GM19351 (cell line): Measurements from ENCODE around the gene NBEAL2.

ENCODE experiments used
- ATAC-seq: cut with Tn5 transposase; IDR thresholded peaks from one replicate; pipeline ENCODE4 v1.9.1; 2021; ENCODE audit warnings: mild to moderate bottlenecking, moderate library complexity; ENCODE audit not compliant: unreplicated experiment

The NBEAL2 gene, protein sequence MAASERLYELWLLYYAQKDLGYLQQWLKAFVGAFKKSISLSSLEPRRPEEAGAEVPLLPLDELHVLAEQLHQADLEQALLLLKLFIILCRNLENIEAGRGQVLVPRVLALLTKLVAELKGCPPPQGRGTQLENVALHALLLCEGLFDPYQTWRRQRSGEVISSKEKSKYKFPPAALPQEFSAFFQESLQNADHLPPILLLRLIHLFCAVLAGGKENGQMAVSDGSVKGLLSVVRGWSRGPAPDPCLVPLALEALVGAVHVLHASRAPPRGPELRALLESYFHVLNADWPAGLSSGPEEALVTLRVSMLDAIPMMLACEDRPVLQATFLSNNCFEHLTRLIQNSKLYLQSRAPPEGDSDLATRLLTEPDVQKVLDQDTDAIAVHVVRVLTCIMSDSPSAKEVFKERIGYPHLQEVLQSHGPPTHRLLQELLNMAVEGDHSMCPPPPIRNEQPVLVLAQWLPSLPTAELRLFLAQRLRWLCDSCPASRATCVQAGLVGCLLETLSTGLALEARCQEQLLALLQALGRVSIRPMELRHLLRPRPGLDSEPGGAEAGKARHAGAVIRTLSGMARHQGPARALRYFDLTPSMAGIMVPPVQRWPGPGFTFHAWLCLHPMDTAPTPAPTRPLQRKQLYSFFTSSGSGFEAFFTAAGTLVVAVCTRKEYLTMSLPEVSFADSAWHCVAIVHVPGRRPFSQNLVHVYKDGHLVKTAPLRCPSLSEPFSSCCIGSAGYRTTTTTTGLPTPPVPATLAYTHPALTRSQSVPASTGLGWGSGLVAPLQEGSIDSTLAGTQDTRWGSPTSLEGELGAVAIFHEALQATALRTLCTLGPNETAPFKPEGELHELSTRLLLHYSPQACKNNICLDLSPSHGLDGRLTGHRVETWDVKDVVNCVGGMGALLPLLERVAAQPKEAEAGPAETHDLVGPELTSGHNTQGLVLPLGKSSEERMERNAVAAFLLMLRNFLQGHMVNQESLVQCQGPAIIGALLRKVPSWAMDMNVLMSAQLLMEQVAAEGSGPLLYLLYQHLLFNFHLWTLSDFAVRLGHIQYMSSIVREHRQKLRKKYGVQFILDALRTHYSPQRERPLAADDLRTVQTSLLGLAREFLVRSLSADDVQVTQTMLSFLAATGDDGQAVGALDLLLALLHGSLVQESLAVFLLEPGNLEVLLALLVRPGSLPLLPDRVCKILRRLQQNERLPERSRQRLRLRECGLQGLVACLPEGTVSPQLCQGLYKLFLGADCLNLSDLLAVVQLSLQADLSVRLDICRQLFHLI (N-terminal part only)

DNA sequence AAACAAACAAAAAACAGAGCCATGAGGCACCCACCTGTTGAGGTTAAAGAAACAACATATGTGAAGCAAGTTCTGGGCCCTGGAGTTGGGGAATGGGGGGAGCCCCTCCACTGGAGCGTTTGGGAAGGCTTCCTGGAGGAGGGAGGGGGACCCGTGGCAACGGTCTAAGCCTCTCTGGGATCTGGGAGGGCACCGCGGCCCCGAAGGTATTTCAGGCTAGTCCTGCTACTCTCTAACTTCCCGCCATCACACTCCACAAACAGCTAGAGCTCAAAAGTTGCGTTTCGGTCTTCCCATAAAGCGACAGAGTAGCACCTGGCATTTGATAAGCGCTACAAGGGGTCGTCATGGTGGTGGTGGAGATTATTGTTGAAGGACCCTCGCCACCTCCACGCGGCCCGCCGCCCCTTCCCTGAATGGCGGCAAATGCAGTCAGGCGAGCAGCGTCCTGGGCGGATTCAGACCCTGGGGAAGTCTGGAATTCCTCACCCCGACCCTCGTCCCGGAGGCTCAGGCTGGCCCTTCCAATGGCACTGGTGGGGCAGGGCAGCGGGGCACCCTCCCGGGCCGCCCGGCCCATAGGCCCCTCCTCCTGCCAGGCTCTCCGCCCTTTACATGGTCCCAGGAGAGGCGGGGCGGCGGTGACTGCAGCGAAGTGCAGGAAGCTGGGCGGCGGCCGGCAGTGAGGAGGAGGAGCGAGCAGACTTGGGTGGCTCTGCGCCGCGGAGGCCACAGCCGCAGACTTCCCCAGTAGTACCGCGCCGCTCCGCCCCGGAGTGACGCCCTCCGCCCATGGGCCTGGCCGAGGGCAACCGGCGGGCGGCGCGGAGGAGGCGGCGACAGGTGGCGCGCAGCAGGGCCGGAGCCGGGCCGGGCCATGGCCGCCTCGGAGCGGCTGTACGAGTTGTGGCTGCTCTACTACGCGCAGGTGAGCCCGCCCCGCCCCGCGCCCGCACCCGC, at the start of gene NBEAL2:
TSS of gene NBEAL2 (plus strand) at position 682 of the 960 bp plus-strand sequence. CDS start at position 878, 196 bp downstream.
- peak; percentile 78 for ATAC-seq

DNA sequence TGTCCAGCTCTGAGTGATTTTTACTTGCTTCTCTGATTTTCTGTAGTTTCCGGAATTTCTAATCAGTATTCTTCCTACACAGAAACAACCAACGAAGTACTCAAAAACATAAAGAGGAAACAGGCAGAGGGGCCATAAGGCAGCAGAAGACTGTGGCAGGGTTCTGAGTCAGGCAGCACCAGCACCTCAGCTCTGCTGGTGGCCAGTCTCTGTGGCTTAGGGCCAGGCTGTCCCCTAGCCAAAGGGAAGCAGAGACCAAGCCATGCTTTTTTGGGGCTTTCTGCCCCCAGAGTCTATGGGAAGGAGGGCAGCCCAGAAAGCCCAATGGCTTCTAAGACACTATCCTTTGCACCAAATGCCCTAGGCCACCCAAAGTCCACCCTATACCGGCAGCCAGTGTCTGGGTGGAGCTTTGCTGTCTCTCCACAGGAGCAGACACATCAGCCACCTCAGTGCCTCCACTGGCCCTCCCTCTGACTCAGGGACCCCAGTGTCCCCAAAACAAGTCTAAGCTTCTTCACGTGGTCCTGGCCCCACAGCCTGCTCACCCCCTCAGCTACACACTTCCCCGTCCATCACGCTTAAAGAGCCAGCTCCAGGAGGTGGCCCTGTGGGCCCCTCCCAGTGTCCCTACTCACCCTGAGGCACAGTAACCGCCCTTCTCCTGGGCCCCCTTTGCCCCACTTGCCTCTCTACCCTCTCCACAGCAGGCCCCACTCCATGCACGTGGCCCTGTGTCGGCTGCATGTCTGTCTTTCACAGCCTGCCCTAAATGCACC, 49.1 kb upstream of the NBEAL2 start:
- no peak for ATAC-seq

DNA sequence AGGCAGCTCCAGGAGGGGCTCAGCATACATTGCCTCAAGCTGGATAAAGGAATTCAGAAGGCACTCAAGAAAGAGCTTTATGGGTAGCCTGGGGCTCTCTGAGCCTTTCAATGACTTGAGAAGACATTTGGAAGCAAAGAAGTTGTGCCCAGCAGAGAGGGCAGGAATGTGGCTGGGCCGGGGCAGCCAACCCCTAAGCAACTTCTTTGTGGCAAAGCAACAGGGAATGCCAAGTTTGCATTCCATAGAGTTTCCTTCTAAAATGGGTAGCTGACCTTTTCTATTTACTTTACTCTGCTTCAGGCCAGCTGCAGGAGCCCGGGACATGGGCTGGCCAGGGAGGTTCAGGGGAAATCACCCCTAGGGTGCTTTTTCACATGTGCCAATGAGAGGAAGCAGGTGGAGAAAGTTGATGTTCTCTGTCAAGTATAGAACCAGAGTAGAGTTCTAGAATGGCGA, 48.5 kb upstream of the NBEAL2 start:
- no peak for ATAC-seq

DNA sequence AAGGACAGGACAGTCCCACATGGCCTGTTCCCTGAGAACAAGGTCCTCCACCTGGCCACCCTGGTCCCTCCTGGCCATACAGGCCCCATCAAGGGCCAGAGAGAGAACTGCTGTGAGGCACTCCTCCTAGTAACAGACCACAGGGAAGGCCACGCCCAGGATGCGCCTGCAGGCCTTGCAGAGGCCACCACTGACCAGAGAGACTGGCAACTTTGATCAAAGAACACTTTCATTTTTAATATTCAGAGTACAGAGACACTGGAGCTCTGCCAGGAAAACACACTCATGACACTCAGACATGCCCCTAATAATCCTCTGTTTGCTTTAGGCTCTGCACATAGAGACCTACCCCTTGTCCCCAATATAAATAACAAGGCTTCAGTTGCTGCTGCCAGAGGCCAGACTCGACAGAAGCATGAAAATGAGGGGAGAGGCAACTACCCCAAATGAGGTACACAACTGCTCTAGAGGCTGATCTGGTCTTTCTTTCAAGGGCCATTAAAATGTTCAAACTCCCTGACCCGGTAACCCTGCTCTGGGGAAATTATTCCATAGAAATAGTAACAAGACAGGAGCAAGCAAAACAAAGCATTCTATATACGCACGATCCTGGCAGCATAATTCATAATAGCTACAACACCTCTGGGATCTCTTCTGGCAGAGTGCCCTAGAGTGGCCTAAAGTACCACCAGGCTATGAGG, 47.7 kb upstream of the NBEAL2 start:
- ATAC-seq = no peak

DNA sequence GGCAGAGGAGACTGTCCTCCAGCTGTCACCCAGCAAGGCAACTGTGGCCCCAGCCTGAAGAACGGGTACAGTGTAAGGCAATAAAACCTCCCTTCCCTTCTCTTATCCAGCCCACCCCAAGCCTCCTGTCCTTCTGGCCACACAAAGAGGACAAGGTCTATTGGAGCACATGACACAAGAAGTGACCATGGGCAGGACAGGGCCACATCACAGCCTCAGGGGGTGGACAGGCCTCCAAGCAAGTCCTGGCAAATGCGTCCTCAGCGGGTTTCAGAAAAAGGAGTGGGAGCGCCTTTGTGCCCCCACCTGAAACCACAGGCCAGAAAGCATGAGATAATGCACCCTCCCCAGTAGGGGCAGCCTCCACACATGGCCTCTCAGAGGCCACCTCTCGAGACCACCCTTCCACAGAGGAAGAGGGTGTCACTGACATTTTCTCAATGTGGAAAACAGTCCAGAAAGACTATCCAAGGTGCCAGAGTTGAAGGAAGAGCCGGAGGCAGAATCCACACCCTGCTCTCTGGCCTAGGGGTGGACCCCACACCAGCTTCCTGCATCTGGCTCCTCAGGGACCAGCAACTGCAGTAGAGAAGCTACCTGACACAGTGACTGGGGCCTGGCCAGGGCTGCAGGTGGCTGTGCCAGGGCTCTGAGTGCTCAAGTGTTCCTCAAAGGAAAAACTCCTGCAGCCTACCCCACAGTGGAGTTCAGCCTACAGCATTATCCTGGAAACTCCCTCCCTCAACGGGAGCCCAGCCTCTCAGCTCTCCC, 46.8 kb upstream of the NBEAL2 start:
- no peak for ATAC-seq

DNA sequence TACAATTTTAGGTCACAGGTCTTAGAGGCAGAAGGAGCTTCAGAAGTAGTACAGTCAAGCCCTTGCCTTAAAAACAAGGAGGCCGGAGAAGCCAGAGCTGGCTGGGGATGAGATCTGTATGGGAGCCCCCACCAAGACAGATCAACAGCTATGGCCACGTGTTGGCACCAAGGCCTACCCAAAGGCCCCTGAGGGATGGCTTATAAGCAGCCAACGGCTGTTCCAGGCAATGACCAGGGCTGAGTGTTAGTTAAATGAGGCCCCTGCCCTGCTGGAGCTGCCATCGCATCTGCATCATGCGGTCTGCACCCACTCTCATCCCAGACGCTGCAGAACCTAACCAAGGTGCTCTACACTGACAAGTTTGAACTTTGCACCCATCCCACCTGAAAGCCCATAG, 46.2 kb upstream of the NBEAL2 start:
- ATAC-seq = no peak

DNA sequence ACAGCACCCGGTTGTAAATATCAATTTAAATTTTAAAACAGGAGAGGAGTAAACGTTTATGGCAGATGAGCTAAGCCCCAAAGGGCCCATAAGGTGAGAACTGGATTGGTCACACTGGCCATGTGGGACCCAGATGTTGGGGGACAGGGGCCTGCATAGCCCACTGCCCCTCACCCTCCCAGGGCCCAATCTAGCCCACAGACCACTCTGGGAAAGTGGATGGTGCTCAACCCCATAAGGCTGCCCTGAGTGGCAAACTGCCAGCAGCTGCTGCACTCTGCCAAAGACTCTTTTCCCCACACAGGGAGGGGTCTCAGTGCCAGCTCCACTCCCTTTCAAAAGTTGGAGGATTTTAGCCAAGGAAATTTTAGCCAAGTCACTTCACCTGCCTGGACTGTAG, 45.4 kb upstream of the NBEAL2 start:
- ATAC-seq = no peak

DNA sequence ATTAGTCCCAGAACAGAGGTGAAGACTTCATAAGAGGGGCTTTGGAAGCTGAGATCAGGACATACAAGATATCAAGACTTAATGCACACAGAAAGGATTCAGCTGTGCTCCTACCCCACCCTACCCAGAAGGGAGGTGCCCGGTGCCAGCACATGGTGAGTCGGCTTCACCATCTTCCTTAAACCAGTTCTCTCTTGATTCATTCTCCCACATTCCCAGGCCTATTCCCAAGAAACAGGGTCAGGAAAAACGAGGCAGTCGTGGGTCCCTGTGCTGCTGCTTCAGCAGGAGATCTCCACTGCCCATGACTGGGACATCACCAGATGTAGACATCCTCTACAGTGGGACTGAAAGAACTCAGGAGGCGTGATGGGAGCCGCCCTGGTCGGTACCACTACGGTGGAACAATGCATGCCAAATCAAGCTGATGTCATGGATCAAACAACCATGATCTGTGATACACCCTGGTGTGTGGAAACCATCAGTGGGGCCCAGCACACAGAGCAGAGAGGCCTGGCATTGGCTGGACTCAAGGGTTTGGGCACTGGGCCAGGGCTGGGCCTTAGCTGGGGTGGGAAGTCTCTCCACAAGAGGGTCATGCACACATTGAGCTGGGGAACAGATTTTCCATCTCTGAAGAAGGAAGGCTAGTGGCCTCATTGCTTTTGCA, 44.8 kb upstream of the NBEAL2 start:
- ATAC-seq = no peak

DNA sequence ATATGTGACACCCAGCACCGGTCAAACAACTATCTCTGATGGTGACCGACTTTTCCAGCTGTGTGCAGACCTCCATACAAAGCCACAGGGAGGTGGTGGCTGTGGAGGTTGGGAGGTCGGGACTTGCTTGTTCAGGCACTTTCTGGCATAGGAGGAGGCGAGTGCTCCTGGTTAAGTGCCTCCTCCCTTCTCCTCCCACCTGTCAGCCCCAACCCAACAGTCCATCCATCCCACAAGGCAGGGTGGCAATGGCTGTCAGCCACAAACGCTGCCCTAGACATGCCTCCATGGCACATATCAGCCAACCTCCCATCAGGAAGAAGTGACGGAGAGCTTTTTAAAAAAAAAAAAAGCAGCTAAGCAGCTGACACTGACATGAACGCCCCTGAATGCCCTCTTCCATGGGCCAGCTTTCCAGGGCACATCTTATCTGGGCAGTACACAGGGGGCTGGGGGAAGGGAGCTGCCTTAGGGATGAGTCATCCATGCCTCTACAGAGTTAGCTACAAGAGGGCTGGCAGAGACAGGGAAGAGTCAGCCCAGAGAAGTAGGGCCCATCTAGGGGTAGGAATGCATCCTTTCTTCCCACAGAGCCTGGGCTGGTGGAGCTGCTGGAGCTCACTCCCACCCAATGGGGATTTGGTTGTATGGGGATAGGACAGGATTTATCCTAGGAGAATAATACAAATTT, 44.2 kb upstream of the NBEAL2 start:
- ATAC-seq = no peak

DNA sequence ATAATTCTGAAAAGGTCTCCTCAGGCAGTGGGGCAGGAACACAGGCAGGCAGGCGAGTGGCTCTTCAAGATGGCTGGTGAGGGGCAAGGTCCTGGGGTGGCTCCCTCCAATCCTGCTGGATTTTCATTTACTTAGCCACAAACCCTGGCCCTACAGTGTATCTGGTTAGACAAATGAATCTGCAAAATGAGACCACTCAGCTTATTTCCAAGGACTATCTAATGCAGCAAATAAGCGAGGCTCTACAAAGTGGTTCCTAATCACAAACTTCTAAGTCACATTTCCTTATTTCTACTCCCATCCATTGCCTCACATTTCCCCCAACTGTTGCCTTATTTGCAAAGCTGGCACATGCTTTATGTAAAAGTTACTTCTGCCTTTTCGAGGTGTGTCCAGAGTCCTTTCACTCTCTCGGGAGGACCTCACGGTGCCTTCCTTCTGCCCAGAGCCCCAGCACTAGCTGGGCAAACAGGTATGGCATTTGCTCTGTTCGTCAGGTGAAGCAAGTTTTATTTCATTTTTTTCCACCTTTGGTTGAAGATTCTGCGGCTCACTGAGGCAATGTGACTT, 43.4 kb upstream of the NBEAL2 start:
- ATAC-seq = no peak

DNA sequence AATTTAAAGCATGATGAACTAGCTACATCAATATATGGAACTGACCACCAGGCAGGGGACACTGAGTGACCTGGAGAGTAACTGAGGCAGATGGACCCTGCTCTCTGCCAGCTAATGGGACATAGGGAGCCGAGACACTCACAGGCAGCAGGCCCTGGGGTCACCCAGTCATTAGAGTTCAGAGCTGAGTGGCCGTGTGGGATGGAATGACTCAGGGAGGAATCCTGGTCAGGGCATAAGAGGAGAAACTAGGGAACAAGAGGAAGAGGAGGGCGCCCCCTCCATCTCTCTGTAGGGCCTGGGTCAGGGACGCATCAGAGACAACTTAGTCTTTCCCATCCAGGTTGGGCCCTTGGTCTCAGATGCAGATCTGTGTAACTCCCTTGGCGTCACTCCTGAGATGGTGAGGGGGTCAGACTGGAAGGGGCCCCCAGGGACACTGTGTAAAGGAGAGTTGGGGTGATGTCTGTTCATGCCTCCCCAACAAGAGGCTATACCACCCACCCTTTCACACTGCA, 42.7 kb upstream of the NBEAL2 start:
- ATAC-seq = no peak

DNA sequence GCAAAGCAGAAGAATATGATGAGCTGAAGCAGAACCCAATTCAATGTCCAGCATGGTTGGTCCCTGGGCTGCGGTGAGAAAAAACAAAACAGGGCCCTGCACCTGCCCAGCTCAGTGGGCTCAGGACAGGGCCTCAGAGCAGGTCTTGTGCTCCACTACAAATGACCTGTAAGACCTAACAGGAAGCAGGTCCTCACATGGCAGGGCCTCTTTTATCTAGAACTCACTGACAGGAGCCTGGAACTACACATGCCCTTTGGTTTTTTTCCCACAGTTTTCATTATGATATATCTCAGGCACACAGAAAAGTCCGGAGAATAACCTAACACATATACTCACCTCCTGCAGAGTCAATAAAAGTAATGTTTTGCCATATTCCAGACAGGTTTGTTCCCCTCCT, 41.3 kb upstream of the NBEAL2 start:
- no peak for ATAC-seq

DNA sequence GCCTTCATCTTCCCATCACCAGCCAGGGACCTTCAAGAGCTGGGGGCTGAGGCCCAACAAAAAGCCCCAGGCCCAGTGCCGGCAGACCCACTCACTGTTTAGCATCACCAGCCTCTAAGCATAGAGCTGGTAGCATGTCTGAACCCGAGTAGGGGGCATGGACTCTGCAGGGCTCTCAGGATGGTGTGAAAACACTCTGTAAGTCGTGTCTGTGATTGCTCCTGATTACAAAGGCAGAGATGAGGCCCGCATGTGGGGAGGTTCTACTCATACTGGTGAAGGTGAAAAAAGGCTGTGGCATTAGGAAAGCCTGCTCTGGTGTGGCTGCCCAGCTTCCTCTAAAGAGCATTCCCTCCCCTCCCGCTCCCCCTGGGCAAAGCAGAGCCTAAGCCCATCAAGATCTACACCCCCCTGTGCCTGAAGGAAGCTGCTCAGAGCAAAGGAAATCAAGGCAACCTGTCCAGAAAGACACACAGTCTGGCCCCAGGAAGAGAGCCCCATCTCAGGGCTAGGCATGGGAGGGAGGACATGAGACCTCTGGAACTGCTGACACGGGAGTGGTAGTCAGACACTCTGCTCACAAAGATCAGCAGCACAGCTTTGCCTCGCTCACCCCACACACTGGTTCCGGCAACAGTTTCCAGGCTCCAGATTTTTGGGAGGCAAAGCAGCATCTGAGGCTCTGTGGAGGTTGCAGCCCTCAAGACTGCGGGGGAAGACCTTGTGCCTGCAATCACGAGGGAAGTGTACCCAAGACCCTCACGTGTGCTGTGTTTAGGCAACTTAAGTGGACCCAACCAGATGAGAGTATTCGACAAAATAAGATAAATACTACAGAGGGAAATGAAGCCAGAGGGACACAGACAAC, 39.7 kb upstream of the NBEAL2 start:
- ATAC-seq = no peak

DNA sequence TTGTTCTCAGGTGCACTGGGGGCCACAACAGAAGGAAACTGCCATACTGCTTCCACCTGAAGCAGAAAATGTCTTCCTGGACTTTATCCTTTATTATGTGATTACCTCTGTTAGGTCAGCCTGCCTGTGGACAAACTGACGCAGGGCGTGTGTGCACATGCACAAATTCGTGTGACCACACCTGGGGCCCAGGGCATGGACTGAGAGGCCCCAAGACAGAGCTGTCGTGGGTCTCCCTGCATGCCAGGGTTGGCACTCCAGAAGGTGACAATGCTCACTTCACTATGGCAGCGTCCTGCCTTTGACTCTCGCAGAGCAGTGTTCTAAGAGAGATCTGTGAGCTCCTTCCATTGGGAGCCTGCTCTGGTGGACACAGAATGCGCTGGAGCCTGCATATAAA, 37.4 kb upstream of the NBEAL2 start:
- ATAC-seq = no peak
